Measurements from ENCODE around the gene QARS1. TPM values are rescaled to one million over a fixed set of nuclear protein-coding genes. Genes with fewer than 3 reads are reported as not detected.

The QARS1 gene
- total and polyA plus RNA-seq, 2 of the 13 experiments (the other 11 are each of a cell fraction or from before 2014, with no cell fraction given): 307 to 327 TPM

GRCh38 chr3:49124991-49125670 is 20.6 kb upstream of the QARS1 start (continued):
- TF ChIP-seq ATAD3A (CRISPR knock-in tag; IDR thresholded peaks at IDR 0.05): no peak

- WGBS (ENCODE audit: low lambda C conversion rate): 87% methylated on average over 3 of the region's 7 CpGs
- no peaks in the 10 kb centered on the region for H4K20me1 ChIP-seq (ENCODE audit: insufficient read depth, low read length)
- no peak overlapping the region for H3K4me2 ChIP-seq (ENCODE audit: low read depth, low read length)
- no peak overlapping the region for H3K9ac ChIP-seq (ENCODE audit: insufficient read depth, low read depth, low read length)
- peaks cover 11% of the 10 kb centered on the region for H3K79me2 ChIP-seq (ENCODE audit: insufficient read depth, low read length)
- no peaks in the 10 kb centered on the region for H3K9me3 ChIP-seq (ENCODE audit: low read length)
- intact Hi-C loops (cut with micrococcal nuclease; ENCODE audit: unreplicated experiment): no loop called here
- H3K36me3 ChIP-seq (replicated peaks in 1 of 2; ENCODE audit: control insufficient read depth in 1 of 2, insufficient read depth in 2 of 2, low read length in 2 of 2): peaks cover 12 to 37% of the 10 kb centered on the region in 2 experiments; a peak in 4 of 5 replicates
- ATAC-seq (no peak), DNase-seq (ENCODE audit: low spot score) (no peak), FAIRE-seq (no peak)
- TF ChIP-seq NCOA2 (CRISPR knock-in tag; IDR thresholded peaks at IDR 0.05) (no peak), ZBTB21 (CRISPR knock-in tag; IDR thresholded peaks at IDR 0.05) (no peak), PTBP1 (IDR thresholded peaks at IDR 0.05; ENCODE audit: low read depth, low read length, poor library complexity, severe bottlenecking) (no peak), ZNF101 (CRISPR knock-in tag; IDR thresholded peaks at IDR 0.05; ENCODE audit: borderline replicate concordance, low read depth) (no peak), BHLHE40 (IDR thresholded peaks at IDR 0.05; ENCODE audit: low read length) (no peak), ZNF318 (CRISPR knock-in tag; IDR thresholded peaks at IDR 0.05) (no peak), POLR2AphosphoS2 (IDR thresholded peaks at IDR 0.05; ENCODE audit: low read depth, low read length) (no peak), NR2C2 (CRISPR knock-in tag; IDR thresholded peaks at IDR 0.05; ENCODE audit: borderline replicate concordance) (no peak), ZNF746 (CRISPR knock-in tag; IDR thresholded peaks at IDR 0.05) (no peak), ATF4 (CRISPR knock-in tag; IDR thresholded peaks at IDR 0.05) (no peak)
- ChIA-PET POLR2A (interaction anchor here (2.0 kb wide), 1 partner anchor 9 kb away, joined by 11 read pairs; the partner anchor contains the start of gene LAMB2), CTCF (ENCODE audit: low intra/inter-chr PET ratio, low total read pairs) (no interaction called here)
- in situ Hi-C loops (cut with HindIII; ENCODE audit: extremely low pct_ligation_motif_present, low pct_unique_long_range_greater_than_20kb): no loop called here
- no peak overlapping the region for H2AFZ ChIP-seq (ENCODE audit: low read length)
- no peak overlapping the region for H3K27ac ChIP-seq (ENCODE audit: extremely low read length, insufficient read depth, low read length)
- peaks cover 14% of the 10 kb centered on the region for H3K4me1 ChIP-seq (ENCODE audit: insufficient read depth, low read length)
- H3K4me3 ChIP-seq (replicated peaks in 1 of 3; ENCODE audit: insufficient read depth in 1 of 3, low read depth in 2 of 3, low read length in 3 of 3): no peak overlapping the region
- BruUV-seq (replicated peaks): no TSS peak
- no peaks in the 10 kb centered on the region; a peak in 1 of 5 replicates for H3K27me3 ChIP-seq (ENCODE audit: control insufficient read depth in 1 of 2, insufficient read depth in 2 of 2, low read length in 2 of 2)
These were observed 19.6 kb upstream of the QARS1 start for GRCh38 chr3:49124203-49124602.
